SK-N-SH treated with all-trans-retinoic acid at 6 μM for 48 hours (cell line): Measurements from ENCODE around the gene UNC5B.

Source experiments
- OSR1 ChIP-seq: fragments of 250-450 bp; sonication (Bioruptor Pico); IDR thresholded peaks from 2 replicates; pipeline ENCODE4 v1.8.0; 2022; ENCODE audit warnings: moderate library complexity, mild to moderate bottlenecking, inconsistent platforms
- ZC3H10 ChIP-seq: fragments of 250-450 bp; sonication (Bioruptor Pico); IDR thresholded peaks from 2 replicates; pipeline ENCODE4 v1.5.1; 2021; ENCODE audit warnings: mild to moderate bottlenecking, moderate library complexity
- ZFP30 ChIP-seq: fragments of 450-650 bp; formaldehyde crosslinking; IDR thresholded peaks from 2 replicates; pipeline ENCODE4 v1.5.0; 2022; ENCODE audit warnings: mild to moderate bottlenecking, moderate library complexity
- ZNF565 ChIP-seq: fragments of 450-650 bp; formaldehyde crosslinking; conservative IDR thresholded peaks from 2 replicates; pipeline ENCODE4 v1.5.0; 2020; ENCODE audit warnings: low read depth, mild to moderate bottlenecking, moderate library complexity

DNA sequence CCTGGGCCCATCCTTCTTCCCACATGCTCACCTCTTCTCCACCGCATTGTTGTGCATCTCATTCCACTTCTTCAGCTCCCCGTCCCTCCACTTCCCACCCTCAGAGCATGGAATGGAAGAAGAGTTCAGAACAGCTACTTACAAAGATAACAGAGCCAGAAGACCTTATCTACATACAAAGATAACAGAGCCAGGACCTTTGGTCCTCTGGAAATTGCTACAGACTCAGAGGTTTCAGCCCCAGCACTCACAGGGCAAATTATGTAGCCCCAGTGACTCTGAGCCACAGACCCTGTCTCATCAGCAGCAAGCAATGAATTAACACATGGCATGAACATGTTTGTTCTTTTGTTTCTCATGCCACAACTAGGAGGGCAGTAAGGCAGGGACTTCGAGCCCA lies 78.0 kb downstream of the UNC5B start:
- TF ChIP-seq ZFP30 (no peak), ZNF565 (CRISPR knock-in tag) (no peak), OSR1 (CRISPR knock-in tag) (no peak), ZC3H10 (CRISPR knock-in tag) (no peak)
